Spleen (tissue), 7 donors: ENCODE measurements around the gene SHISA6.

ENCODE experiments used
- CTCF ChIP-seq, 11 experiments: fragments of 200-600 bp in 7 of 11; fragments of 450-650 bp in 4 of 11; sonication (generic) in 4 of 11; IDR thresholded peaks in 8 of 11; conservative IDR thresholded peaks in 3 of 11; 1 replicate in 7 of 11; 2 replicates in 4 of 11; pipeline versions ENCODE4 v1.4.0 to v1.8.0; 2016 to 2021; ENCODE audit warnings: antibody characterized with exemption in 11 of 11, inconsistent platforms in 4 of 11, mild to moderate bottlenecking in 1 of 11
- POLR2A ChIP-seq, 3 donors: fragments of 450-650 bp; IDR thresholded peaks; one replicate each; pipeline ENCODE4 v1.5.1; 2017; ENCODE audit warnings: antibody characterized with exemption in 3 of 3, mild to moderate bottlenecking in 1 of 3
- donor health status: DM: no; HTN: no; CAD: no; lungs with moderate emphysema.
- donor health status: DM: no; HTN: no; CAD: no.
- donor health status: DM: no; HTN: no; CAD: no.

- TF ChIP-seq POLR2A (IDR thresholded peaks at IDR 0.05) = no peak
- no peak for TF ChIP-seq CTCF (IDR thresholded peaks at IDR 0.05 in 8 of 11, conservative IDR thresholded peaks at IDR 0.05 in 3 of 11)
Observed at GRCh38 chr17:11557727-11558452, 316.9 kb downstream of the SHISA6 start.
